Neural cell (in vitro differentiated cells): Measurements from ENCODE around the gene KCTD16. TPM values are rescaled to one million over a fixed set of nuclear protein-coding genes. Genes with fewer than 3 reads are reported as not detected.

Experiments
- H2AFZ ChIP-seq: fragments of 200-600, 300-800 bp; sonication (generic), shearing (Covaris generic); 2 replicates; pipeline ENCODE4 v1.6.0; 2014; ENCODE audit warnings: low read depth, mild to moderate bottlenecking, antibody characterized with exemption, low read length, moderate library complexity
- H3F3A ChIP-seq: fragments of 200-600 bp; shearing (Covaris generic); 2 replicates; pipeline ENCODE4 v1.6.1; 2016; ENCODE audit warnings: mild to moderate bottlenecking, moderate library complexity, mixed read lengths, antibody characterized with exemption, low read length; ENCODE audit not compliant: insufficient read depth, poor library complexity, severe bottlenecking
- H3K27ac ChIP-seq: fragments of 200-600, 300-800 bp; sonication (generic), shearing (Covaris generic); 2 replicates; pipeline ENCODE4 v1.5.1; 2014; ENCODE audit warnings: mild to moderate bottlenecking, low read length, moderate library complexity
- H3K27me3 ChIP-seq: fragments of 300-800, 200-600 bp; sonication (generic), shearing (Covaris generic); 2 replicates; pipeline ENCODE4 v1.6.0; 2014; ENCODE audit warnings: mild to moderate bottlenecking, low read depth, low read length, moderate library complexity; ENCODE audit not compliant: insufficient read depth
- H3K36me3 ChIP-seq: fragments of 300-800, 200-600 bp; sonication (generic), shearing (Covaris generic); 2 replicates; pipeline ENCODE4 v1.5.1; 2014; ENCODE audit warnings: mild to moderate bottlenecking, antibody characterized with exemption, low read length, moderate library complexity; ENCODE audit not compliant: insufficient read depth
- H3K4me2 ChIP-seq: fragments of 300-800, 200-600 bp; sonication (generic), shearing (Covaris generic); 2 replicates; pipeline ENCODE4 v1.6.0; 2014; ENCODE audit warnings: mild to moderate bottlenecking, low read length
- H3K4me3 ChIP-seq: fragments of 300-800, 200-600 bp; sonication (generic), shearing (Covaris generic); 2 replicates; pipeline ENCODE4 v1.5.1; 2014; ENCODE audit warnings: mild to moderate bottlenecking, low read length, moderate library complexity
- H3K79me2 ChIP-seq: fragments of 200-600 bp; shearing (Covaris generic); replicated peaks from 2 replicates; pipeline ENCODE4 v1.6.0; 2014; ENCODE audit warnings: mild to moderate bottlenecking, low read length, moderate library complexity; ENCODE audit not compliant: insufficient read depth
- H3K9ac ChIP-seq: fragments of 300-800, 200-600 bp; sonication (generic), shearing (Covaris generic); 2 replicates; pipeline ENCODE4 v1.6.1; 2016; ENCODE audit warnings: mild to moderate bottlenecking, low read length, mixed read lengths
- H3K9me2 ChIP-seq: fragments of 200-600 bp; shearing (Covaris generic); 2 replicates; pipeline ENCODE4 v1.6.1; 2016; ENCODE audit warnings: mild to moderate bottlenecking, low read length, mixed read lengths; ENCODE audit not compliant: insufficient read depth
- H3K9me3 ChIP-seq: fragments of 200-600, 300-800 bp; sonication (generic), shearing (Covaris generic); 2 replicates; pipeline ENCODE4 v1.6.1; 2016; ENCODE audit warnings: mild to moderate bottlenecking, mixed run types, low read length, moderate library complexity, mixed read lengths
- H4K20me1 ChIP-seq: fragments of 200-600 bp; shearing (Covaris generic); 2 replicates; pipeline ENCODE4 v1.6.1; 2016; ENCODE audit warnings: mild to moderate bottlenecking, mixed run types; ENCODE audit not compliant: insufficient read depth
- EP300 ChIP-seq: fragments of 450-650 bp; conservative IDR thresholded peaks from 2 replicates; pipeline ENCODE4 v1.6.1; 2014; ENCODE audit warnings: antibody characterized with exemption, mild to moderate bottlenecking, moderate library complexity; ENCODE audit not compliant: poor library complexity, severe bottlenecking
- EZH2 ChIP-seq: fragments of 200-600, 300-800 bp; shearing (Covaris generic), sonication (generic); IDR thresholded peaks from 2 replicates; pipeline ENCODE4 v1.6.1; 2014; ENCODE audit warnings: antibody characterized with exemption, low read length, borderline replicate concordance, mild to moderate bottlenecking; ENCODE audit not compliant: insufficient read depth, poor library complexity, severe bottlenecking
- MXI1 ChIP-seq: fragments of 450-650 bp; conservative IDR thresholded peaks from 2 replicates; pipeline ENCODE4 v1.6.1; 2014; ENCODE audit warnings: antibody characterized with exemption, mild to moderate bottlenecking; ENCODE audit not compliant: poor library complexity, severe bottlenecking
- POLR2AphosphoS5 ChIP-seq: IDR thresholded peaks from 2 replicates; pipeline ENCODE4 v1.6.1; 2012
- RAD21 ChIP-seq: fragments of 450-650 bp; conservative IDR thresholded peaks from 2 replicates; pipeline ENCODE4 v1.6.1; 2014; ENCODE audit warnings: antibody characterized with exemption, mild to moderate bottlenecking, moderate library complexity
- SMC3 ChIP-seq: fragments of 450-650 bp; conservative IDR thresholded peaks from 2 replicates; pipeline ENCODE4 v1.6.1; 2014; ENCODE audit warnings: antibody characterized with exemption, mild to moderate bottlenecking, moderate library complexity; ENCODE audit not compliant: poor library complexity
- TAF1 ChIP-seq: IDR thresholded peaks from 2 replicates; pipeline ENCODE4 v1.6.1; 2012; ENCODE audit warnings: low read depth
- polyA plus RNA-seq: library from polyadenylated mRNA; depleted of rRNA; stranded (reverse); fragments of >200 nt; gene quantifications from 2 replicates; pipeline ENCODE4 v1.2.3, GENCODE V29; 2014
- TF ChIP-seq, protein P1 (sequence below): IDR thresholded peaks from 2 replicates; pipeline ENCODE4 v1.6.1; 2012; ENCODE audit warnings: borderline replicate concordance
- TF ChIP-seq, protein P2 (sequence below): fragments of 450-650 bp; IDR thresholded peaks from 2 replicates; pipeline ENCODE4 v1.5.1; 2014; ENCODE audit warnings: antibody characterized with exemption, mild to moderate bottlenecking, moderate library complexity; ENCODE audit not compliant: poor library complexity, severe bottlenecking

KCTD16 gene
- polyA plus RNA-seq, 1 donor from 2014 or later = 7.1 TPM

DNA sequence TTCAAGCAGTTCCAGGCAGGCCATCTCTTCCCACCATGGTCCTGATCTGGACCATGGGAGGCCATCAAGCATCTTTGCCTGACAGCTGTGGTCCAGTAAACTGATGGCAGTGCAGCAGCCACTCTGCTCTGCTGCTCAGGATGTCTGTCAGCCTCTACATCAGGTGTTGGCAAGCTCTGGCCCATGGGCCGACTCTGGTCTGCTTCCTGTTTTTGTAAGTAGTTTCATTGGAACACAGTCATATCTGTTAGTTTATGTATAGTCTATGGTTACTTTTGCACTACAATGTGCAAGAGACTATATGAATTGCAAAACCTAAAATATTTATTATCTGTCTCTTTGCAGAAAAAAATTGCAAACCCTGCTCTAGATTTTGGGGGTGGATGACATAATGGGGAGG, 225.0 kb downstream of the KCTD16 start:
- no peaks in the 10 kb centered on the region for H3K36me3 ChIP-seq
- no peak overlapping the region for H3K9ac ChIP-seq
- H3K9me2 ChIP-seq = no peaks in the 10 kb centered on the region
- H3K79me2 ChIP-seq = no peaks in the 10 kb centered on the region
- H3K27me3 ChIP-seq = no peaks in the 10 kb centered on the region
- no peak overlapping the region for H3K4me3 ChIP-seq
- H3K9me3 ChIP-seq = no peaks in the 10 kb centered on the region
- H3K4me2 ChIP-seq = no peak overlapping the region
- no peaks in the 10 kb centered on the region for H3F3A ChIP-seq
- no peaks in the 10 kb centered on the region for H4K20me1 ChIP-seq
- H2AFZ ChIP-seq = no peak overlapping the region
- H3K27ac ChIP-seq = no peak overlapping the region
- TF ChIP-seq, protein P1, sequence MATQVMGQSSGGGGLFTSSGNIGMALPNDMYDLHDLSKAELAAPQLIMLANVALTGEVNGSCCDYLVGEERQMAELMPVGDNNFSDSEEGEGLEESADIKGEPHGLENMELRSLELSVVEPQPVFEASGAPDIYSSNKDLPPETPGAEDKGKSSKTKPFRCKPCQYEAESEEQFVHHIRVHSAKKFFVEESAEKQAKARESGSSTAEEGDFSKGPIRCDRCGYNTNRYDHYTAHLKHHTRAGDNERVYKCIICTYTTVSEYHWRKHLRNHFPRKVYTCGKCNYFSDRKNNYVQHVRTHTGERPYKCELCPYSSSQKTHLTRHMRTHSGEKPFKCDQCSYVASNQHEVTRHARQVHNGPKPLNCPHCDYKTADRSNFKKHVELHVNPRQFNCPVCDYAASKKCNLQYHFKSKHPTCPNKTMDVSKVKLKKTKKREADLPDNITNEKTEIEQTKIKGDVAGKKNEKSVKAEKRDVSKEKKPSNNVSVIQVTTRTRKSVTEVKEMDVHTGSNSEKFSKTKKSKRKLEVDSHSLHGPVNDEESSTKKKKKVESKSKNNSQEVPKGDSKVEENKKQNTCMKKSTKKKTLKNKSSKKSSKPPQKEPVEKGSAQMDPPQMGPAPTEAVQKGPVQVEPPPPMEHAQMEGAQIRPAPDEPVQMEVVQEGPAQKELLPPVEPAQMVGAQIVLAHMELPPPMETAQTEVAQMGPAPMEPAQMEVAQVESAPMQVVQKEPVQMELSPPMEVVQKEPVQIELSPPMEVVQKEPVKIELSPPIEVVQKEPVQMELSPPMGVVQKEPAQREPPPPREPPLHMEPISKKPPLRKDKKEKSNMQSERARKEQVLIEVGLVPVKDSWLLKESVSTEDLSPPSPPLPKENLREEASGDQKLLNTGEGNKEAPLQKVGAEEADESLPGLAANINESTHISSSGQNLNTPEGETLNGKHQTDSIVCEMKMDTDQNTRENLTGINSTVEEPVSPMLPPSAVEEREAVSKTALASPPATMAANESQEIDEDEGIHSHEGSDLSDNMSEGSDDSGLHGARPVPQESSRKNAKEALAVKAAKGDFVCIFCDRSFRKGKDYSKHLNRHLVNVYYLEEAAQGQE = no peak
- no peak for TF ChIP-seq EZH2
- no peak for TF ChIP-seq POLR2AphosphoS5
- no peak for TF ChIP-seq RAD21
- TF ChIP-seq TAF1 = no peak
- TF ChIP-seq SMC3 = no peak
- TF ChIP-seq EP300 = no peak
- no peak for TF ChIP-seq MXI1
- TF ChIP-seq, protein P2, sequence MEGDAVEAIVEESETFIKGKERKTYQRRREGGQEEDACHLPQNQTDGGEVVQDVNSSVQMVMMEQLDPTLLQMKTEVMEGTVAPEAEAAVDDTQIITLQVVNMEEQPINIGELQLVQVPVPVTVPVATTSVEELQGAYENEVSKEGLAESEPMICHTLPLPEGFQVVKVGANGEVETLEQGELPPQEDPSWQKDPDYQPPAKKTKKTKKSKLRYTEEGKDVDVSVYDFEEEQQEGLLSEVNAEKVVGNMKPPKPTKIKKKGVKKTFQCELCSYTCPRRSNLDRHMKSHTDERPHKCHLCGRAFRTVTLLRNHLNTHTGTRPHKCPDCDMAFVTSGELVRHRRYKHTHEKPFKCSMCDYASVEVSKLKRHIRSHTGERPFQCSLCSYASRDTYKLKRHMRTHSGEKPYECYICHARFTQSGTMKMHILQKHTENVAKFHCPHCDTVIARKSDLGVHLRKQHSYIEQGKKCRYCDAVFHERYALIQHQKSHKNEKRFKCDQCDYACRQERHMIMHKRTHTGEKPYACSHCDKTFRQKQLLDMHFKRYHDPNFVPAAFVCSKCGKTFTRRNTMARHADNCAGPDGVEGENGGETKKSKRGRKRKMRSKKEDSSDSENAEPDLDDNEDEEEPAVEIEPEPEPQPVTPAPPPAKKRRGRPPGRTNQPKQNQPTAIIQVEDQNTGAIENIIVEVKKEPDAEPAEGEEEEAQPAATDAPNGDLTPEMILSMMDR = no peak

DNA sequence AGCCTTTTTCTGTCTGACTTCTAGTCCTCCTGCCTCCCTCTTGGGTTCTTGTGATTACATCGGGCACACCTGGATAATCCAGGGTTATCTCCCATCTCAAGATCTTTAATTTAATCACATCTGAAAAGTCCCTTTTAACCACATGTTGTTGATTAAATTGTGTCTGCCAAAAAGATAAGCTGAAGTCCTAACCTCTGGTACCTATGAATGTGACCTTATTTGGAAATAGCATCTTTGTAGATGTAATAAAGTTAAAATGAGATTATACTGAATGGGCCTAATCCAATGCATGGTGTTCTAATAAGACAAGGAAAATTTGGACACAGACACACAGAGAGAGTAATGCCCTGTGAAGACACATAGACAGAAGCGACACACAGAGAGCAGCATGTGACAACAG, 232.4 kb downstream of the KCTD16 start:
- Histone ChIP-seq H3K4me2 (no peak overlapping the region), H2AFZ (no peak overlapping the region), H3K27me3 (no peaks in the 10 kb centered on the region), H3K36me3 (no peaks in the 10 kb centered on the region), H3K27ac (no peak overlapping the region), H3K9me2 (no peaks in the 10 kb centered on the region), H3K9ac (no peak overlapping the region), H3F3A (no peaks in the 10 kb centered on the region), H3K9me3 (no peaks in the 10 kb centered on the region), H3K4me3 (no peak overlapping the region), H4K20me1 (no peaks in the 10 kb centered on the region), H3K79me2 (no peaks in the 10 kb centered on the region)
- TF ChIP-seq SMC3 = no peak
- TF ChIP-seq, protein P2 = no peak
